Measurements from ENCODE around the gene MOG.

DNA sequence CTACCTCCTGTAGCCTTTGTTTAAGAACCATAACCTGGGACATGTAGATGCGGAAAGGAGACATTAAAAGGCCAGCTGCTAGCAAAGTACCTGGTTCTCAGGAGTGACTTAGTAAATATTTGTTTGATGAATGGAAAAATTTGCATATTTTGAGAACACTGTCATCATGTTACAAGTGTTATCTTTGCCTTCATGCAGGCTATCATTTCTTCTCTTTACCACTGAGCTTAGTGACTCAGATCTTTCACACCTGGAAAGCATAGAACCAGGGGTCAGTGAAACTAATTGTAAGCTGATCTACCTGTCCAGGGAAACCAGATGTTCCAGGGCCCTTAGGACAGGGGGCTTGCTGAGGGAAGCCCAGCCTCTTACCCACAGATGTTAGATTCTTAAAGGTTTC, 18.7 kb downstream of the MOG start:
- no peak for TF ChIP-seq POLR2A (IDR thresholded peaks at IDR 0.05; ENCODE audit: extremely low read depth, insufficient read length)
- TF ChIP-seq, protein P1, sequence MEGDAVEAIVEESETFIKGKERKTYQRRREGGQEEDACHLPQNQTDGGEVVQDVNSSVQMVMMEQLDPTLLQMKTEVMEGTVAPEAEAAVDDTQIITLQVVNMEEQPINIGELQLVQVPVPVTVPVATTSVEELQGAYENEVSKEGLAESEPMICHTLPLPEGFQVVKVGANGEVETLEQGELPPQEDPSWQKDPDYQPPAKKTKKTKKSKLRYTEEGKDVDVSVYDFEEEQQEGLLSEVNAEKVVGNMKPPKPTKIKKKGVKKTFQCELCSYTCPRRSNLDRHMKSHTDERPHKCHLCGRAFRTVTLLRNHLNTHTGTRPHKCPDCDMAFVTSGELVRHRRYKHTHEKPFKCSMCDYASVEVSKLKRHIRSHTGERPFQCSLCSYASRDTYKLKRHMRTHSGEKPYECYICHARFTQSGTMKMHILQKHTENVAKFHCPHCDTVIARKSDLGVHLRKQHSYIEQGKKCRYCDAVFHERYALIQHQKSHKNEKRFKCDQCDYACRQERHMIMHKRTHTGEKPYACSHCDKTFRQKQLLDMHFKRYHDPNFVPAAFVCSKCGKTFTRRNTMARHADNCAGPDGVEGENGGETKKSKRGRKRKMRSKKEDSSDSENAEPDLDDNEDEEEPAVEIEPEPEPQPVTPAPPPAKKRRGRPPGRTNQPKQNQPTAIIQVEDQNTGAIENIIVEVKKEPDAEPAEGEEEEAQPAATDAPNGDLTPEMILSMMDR (IDR thresholded peaks at IDR 0.05; ENCODE audit: low read depth, low read length) = no peak
